GM21528 (cell line): ENCODE results near the gene CYP8B1.

ENCODE experiments used
- ATAC-seq: cut with Tn5 transposase; IDR thresholded peaks from one replicate; pipeline ENCODE4 v1.9.1; 2021; ENCODE audit warnings: mild to moderate bottlenecking, moderate library complexity; ENCODE audit not compliant: unreplicated experiment, low FRiP score

The CYP8B1 gene

DNA sequence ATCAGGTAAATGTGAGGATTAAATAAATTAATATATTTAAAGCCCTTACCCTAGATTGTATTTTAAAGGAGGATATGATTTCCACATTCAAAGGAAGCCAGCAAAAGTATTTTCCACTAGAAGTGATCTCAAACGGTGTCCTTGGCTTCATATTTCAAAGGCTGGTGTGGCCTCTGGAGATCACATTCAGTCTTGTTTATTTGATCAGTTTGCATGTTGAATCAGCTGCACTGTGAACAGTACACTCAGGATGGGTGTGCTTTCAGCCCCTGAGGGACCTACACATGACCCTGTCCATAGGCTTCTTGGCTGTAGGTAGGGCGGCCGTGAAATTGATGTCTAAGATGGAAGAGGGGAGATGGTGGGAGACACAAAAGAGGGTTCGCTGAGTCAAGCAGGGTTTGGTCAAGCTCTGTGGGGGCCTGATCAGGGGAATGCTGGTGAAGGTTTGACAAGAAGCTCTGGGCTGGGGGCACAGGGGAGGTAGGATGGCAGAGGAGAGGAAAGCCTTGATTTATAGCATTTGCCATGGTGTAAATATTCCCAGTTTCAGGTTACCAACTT, 21.9 kb downstream of the CYP8B1 start:
- ATAC-seq: no peak

DNA sequence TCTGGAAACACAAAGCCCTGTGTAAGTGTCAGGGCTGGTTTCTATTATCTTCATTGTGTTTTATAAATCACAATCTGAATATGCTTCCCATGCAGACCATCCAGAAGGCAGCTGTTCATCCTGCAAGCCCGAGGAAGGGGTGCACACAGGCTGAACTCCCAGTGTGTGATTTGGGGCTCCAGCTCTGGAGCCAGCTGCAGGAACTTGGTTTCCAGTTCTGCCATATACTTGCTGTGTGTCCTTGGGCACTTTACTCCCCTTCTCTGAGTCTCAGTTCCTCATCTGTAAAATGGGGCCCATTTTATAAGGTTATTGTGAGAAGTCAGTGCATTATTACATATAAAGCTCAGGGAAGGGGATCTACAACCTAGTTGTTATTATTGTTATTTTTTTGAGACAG, 22.6 kb downstream of the CYP8B1 start:
- ATAC-seq: no peak

DNA sequence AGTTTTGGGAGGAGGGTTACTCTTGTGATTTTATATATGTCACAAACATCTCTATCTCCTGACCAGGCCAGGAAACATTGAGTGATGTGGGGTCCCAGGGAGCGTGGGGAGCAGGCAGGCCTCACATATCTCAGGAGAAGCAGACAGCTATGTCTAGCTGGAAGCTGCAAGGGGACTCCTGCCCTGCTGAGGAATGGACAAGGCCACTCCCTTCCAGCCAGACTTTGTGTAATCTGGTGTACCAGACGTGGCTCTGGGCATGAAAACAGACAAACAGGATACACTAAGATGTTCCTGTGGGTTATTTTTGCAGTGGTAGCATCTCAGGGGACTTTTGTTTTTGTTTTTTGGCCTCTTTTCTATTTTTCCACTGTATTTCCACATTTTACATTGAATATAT, 23.2 kb downstream of the CYP8B1 start:
- no peak for ATAC-seq

DNA sequence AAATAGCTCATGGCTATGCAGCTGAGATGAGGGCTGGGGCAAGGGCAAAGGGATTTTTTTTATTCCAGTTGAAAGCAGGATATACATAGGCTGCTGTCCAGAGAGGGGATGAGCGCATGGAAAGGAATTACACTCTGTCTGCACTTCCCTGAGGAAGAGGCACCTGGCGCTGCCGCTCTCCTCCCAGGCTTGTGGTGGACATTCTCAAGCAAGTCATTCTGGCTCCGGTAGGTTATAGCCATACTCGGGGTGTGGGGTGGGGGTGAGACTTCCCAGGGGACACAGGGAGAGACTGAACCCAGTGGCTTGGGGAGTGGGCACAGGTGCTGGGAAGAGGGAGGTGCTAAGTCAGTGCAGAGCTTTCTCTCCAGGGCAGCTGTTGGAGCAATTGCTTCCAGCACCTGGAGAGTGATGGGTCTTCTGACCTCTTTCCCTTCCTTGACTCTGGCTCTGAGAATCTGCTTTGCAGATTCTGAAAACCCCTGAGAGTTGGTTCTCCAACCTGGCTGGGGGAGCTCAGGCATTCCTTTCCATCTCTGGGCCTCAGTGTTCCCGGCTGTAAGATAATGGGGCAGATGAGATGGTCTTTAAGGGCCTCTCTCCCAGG, 24.3 kb downstream of the CYP8B1 start:
- no peak for ATAC-seq

DNA sequence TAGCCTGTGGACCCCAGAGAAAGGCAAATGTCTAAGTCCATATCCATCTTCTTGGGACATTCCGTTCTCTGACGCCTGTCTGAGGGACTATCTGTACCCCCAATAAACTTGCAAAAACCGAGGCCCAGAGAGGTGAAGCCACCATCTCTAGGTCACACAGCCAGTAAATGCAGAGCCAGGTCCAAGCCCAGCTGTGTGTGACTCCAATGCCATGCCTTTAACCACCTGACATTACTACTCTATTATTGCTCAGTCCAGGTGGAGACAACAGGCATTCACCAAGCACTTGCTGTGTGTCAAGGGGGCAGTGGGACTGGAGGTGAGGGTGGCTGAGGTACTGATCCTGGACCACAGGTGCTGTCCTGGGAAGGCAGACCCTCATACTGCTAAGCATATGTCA, 25.4 kb downstream of the CYP8B1 start:
- ATAC-seq: no peak

DNA sequence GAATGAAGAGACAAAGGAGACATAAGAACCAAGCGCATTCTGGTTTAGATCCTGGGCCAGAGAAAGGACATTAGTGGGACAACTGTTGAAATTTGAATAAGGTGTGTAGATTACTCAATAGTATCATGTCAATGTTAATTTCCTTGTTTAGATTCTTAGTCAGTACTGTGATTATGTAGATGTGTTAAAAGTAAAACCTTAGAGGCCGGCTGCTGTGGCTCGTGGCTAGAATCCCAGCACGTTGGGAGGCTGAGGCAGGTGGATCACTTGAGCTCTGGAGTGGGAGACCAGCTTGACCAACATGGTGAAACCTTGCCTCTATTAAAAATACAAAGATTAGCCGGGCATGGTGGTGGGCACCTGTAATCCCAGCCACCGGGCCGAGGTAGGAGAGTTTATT, 26.7 kb downstream of the CYP8B1 start:
- ATAC-seq: no peak

DNA sequence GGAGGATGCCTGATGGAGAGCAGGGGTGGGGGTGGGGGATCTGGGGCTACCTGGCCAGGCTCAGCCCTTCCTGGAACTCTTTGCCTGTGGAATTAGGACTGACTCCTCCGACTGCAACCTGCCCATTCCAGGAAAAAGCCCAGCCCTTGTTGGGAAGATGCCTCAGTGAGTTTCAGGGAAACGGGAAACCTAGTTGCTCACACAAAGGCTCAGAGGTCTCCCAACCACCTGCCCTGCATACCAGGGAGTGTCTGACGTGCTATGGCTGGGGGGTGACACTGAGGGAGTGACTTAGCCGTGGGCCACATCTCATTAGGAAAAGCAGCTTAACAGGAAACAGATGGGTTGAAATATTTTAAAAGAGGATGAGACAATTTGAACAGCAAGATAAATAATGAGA, 27.9 kb downstream of the CYP8B1 start:
- no peak for ATAC-seq

DNA sequence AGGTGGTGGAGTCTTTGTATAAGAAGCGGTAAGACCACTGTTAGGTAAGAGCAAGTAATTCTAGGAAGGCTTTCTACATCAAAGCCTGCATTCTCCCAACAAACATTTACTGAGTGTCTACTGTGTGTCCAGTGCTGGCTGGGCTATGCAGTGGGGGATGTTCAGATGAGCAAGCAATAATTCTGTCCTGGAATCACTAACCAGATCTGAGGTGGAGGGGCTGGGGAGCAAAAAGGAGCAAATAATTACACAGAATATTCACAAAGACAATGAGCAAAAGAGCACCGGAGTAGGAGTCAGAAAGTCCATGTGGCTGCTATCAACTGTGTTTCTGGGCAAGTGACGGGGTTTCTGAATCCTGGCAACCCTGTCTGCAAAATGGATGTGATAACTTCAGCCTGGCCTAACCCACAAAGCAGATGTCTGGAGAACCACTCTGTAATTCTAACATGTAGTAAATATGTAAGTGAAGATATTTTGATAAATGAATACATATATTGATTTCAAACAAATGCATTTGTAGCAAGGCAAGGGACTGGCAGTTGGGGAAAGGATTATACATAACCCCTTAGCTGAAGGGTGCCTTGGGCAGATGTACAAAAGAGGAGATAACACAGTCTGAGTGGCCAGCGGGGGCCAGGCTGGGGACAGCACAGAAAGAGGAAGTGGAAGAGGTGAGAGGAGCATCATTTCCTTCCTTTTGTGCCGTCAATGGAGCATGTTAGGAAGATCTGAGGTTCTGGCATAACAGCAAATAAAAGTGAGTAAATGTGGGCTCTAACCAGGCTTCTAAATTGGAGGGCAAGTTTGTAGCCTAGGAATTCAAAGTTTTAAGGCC, 28.8 kb downstream of the CYP8B1 start:
- no peak for ATAC-seq

DNA sequence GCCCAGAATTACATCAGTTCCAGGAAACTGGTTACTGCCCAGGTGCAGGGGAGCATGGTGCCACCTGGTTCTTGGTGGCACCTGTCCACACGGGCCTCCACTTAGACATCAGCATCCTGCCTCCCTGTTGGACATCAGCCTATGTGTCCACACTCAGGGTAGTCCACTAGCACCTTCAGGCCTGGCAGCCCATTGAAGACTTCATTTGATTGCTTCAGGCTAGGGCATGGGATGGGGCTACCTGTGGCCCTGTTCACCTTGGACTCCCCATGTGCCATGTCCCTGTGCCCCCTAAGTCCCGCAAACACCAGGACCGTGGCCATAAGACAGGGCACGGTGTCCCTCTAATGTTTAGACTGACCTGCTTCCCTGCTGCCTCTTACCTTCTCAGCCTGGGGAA, 30.9 kb downstream of the CYP8B1 start:
- ATAC-seq: no peak

DNA sequence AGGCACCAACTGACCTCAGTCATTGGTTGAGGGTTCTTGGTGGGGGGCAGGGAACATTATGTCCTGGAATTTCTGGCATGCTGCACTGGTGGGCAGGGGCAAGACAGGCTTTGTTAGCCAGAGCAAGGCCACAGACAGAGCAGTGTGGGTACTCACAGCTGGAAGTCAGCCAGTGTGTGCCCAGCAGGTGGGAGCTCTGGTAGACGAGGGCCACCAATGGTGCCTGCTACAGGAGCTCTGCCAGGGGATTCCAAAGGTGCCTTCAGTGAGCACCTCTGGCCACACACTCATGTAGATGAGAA, 31.3 kb downstream of the CYP8B1 start:
- ATAC-seq: no peak

DNA sequence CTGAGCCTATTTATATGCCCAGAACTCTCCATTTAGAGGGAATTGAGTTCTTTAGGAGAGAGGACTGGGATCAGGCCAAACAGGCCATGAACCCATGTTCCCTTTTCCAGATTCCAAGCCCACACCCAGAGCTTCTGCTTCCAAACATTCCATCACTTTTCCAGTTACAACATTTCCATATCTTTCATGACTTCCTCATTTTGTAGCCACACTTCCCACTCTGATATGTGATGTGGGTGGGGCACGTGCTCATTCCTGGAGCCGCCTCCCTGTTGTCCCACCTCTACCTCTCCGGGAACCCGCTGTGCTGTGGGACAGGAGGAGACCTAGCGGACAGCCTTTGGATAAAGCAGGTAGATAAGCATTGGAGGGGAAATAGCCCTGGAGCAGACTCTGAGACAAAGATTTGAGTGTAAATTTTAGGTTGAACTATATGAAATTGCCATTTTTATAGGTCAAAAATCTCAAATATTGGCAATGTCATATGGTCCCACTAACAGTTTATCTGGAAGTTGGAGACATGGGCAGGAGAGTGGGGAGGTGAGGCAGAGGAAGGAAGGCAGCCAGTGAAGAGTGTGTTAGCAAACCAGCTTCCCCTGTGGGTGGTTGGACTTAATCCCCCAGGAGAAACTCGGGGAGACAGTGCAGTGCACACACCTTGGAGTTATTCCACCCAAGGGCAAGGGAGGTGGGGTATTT, 31.8 kb downstream of the CYP8B1 start:
- no peak for ATAC-seq

DNA sequence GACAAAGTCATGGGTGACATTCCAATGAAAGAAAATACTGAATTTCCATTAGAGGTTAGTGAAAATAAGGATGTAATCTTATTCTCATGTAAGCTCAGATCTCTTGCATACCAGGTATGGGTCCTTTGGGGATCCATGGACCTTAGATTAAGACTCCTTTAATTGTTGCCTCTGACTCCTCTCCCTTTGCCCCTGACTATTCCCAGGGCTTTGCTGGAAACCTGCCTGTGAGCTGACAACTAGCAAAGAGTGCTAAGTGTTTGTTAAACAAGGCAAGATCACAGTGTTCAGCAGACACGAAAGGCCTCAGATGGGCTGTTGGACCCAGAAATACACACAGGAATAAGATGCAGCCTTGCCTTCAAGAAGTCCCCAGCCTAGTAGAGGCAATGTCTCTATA, 34.3 kb downstream of the CYP8B1 start:
- ATAC-seq: no peak

DNA sequence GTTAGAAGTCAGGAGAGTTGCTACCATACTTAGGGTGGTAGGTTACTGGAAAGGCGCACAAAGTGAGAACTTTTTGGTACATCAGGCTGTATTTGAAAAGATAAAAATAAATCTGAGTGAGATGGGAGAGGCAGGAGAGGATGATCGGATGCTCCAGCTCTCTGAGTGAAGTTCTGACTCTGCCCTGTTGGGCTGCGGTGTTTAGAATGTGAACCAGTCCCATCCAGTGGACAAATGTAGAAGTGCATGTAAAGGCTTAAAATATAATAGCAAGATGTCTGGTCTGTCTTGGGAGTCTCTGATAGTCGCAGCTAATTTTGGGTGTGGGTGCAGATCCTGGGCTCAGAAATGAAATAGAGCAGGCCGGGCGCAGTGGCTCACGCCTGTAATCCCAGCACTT, 36.1 kb downstream of the CYP8B1 start:
- ATAC-seq: peak; percentile 94

DNA sequence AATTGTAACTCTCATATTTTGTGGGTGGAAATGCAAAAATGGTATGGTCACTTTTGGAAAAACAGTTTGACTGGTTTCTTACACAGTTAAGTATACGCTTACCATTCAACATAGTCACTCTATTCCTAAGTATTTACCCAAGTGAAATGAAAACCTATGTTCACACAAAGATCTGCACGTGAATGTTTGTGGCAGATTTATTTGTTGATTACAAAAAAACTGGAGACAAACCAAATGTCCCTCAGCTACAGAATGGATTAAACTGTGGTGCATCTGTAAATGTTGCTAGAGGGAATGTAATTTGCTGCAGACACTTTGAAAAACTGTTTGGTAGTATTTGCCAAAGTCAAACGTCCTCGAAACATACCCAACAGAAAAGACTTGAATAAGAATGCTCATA, 37.1 kb downstream of the CYP8B1 start:
- ATAC-seq: no peak

DNA sequence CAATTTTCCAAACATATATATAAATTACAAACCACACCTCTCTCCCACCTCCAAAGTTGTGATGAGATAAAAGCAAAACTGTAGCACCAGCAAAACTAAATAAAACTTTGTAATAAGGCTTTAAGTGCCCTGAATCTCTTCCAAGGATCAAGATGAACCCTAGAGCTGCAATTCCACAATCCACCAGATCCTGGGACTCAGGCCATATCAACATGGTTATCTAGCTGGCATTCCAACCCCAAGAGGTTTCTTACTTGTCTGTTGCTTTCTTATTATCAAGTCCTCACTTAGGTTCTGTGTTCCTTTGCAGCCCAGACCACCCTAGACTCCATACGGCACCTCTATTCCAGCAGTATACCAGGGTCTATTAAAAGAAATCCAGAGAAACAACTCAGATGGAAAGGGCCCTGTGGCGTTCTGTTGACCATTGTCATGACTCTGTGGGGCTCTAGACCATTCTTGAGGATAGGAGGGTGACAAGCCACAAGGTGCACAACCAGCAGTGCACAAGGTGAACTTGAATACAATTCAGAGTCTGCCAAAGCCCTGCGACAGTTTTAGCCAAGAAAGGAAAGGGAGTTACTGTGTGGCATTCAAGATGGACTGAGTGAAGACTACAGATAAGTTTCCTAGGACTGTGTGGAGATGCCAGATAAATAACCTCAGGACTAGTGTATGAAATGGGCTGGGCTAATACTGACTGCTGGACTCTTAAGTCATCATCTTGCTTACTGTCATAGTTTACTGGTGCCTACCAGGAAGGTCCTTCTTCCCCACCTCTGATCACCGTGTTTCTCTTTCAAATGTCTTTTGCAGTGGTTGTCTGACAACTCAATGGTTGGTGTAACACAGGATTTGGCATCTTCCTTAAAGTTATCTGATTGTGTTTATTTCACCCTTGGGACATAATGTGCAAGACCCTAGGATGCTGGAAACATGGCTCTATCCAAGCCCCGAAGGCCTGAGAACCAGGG, 39.2 kb downstream of the CYP8B1 start:
- ATAC-seq: no peak

DNA sequence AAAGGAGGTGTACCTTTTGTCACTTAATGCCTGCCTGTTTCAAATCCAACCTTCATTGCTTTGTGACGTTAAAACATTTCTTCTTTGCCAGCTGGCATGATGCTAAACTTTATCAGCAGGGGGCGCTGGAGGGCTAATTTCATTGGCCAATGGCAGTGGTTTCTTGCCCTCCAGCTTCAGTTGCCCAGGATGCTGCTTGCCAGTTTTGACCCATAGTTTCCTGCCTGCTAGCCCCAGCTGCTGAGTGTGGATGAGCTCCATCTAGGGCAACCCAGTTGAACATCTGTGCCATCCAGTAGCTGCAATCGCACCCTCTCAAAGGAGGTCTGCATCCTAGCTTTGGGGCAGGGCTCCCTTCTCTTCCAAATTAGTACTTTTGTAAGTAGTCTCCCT, 44.4 kb downstream of the CYP8B1 start:
- no peak for ATAC-seq

DNA sequence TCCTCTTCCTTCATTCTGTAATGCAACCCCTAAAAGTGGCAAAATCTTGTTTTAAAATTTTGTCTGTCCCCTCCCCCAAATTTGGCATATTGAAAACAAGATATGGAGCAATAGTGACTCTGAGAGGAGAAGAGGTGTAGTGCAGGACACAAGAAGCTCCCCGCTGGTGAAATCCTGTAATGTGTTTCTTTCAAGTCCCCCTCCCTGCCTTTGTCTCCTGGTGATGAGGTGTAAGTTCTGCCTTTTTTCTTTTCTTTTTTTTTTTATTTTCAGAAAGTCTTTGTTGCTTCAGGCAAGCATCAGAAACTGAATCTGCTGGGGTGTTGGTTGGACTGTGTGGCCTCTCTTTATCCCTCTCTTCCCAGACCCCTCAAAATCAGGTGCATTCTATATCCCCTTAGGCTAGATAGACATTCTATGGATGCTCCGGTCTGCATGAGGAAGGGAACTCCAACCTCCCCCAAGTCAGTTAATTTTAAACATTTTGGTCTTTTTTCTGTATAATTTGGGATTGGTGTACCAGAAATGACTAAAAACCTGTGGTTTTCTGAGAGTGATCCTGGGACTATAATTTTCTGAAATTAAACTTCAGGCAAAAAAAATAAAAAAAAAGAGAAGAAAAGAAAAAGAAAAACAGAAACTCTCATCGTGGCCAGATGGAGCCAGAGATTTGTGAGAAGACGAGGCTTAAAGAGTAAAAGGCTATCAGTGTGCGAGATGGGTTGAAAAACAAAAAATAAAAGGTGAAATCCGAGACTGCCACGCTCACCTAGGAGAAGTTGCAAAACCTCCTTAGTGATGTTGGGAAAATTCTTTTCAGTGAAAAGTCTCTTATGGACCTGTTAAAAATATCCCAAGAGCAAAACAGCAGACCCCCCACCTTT, 45.0 kb downstream of the CYP8B1 start:
- no peak for ATAC-seq

DNA sequence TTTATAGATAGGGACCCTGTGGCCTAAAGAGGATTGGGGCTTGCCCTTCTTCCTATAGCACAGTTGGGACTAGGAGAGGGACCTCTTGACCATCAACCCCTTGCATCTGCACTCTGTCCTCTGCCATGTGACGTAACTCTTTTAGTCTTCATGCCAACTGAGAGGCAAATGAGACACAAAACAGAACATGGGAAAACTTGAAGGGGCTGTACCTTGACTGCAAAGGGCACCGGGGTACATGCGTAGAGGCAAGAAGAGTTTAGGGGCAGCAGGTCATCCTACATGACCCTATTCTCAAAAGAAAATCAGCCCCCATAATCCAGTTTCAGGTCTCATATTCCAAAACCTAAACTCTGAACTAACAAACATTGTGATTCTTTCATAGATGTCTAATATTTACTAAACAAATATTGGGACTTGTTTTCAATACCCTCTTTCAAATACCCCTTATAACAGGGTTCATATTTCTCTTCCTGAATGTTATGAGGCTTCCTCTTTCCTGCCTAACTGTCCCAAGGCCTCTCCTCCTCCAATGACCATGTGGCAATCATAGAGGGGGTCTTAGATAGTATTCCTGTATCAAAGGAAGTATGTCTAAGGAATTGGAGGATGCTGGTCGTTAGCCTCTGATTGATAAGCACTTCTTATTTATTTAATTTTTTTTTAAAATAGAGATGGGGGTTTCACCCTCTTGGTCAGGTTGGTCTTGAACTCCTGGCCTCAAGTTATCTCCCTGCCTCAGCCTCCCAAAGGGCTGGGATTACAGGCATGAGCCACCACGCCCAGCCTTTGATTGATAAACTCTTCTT, 45.8 kb downstream of the CYP8B1 start:
- ATAC-seq: no peak
